B cell (primary cell): ENCODE results near the gene SMIM20. TPM values are rescaled to one million over a fixed set of nuclear protein-coding genes. Genes with fewer than 3 reads are reported as not detected.

Experiments used
- ATAC-seq: fragments of 200-7000 bp; cut with Tn5 transposase; one replicate; pipeline ENCODE4 v1.10.0; 2021; ENCODE audit warnings: low read depth, mild to moderate bottlenecking, moderate number of reproducible peaks, moderate library complexity
- CTCF ChIA-PET: fragments of 350-600 bp; sonication (Branson Sonifier 250); formaldehyde crosslinking; loops from one replicate; lab custom pipeline; 2021; ENCODE audit warnings: antibody characterized with exemption, inconsistent platforms; lab: Charles Lee
- POLR2A ChIA-PET: fragments of 350-600 bp; sonication (Branson Sonifier 250); formaldehyde crosslinking; loops from one replicate; lab custom pipeline; 2021; ENCODE audit warnings: antibody characterized with exemption; lab: Charles Lee
- DNase-seq: peaks from one replicate; pipeline ENCODE4 v3.0.0; 2013
- H2AFZ ChIP-seq: 2 replicates; pipeline ENCODE4 v1.6.1; 2012; ENCODE audit warnings: mild to moderate bottlenecking, low read depth, low read length; ENCODE audit not compliant: insufficient read depth, poor library complexity, severe bottlenecking
- H3K27ac ChIP-seq, 2 donors: 1 replicate in 1 of 2; 2 replicates in 1 of 2; pipeline ENCODE4 v1.5.1; 2012 to 2013; ENCODE audit warnings: low read length in 2 of 2, mild to moderate bottlenecking in 2 of 2, moderate library complexity in 1 of 2
- H3K27me3 ChIP-seq, 4 experiments: fragments of 200-600 bp in 1 of 4; sonication (generic) in 1 of 4; replicated peaks in 1 of 4; 1 replicate in 2 of 4; 2 replicates in 2 of 4; pipeline versions ENCODE4 v1.6.1 to v1.7.0; 2013 to 2016; ENCODE audit warnings: low read length in 3 of 4, mild to moderate bottlenecking in 2 of 4, mixed read lengths in 1 of 4, moderate library complexity in 1 of 4; ENCODE audit not compliant: insufficient read depth in 4 of 4, control insufficient read depth in 3 of 4; ENCODE audit errors: control extremely low read depth in 1 of 4
- H3K36me3 ChIP-seq, 2 experiments: replicated peaks in 1 of 2; 1 replicate in 1 of 2; 2 replicates in 1 of 2; pipeline versions ENCODE4 v1.6.1 to v1.7.1; 2013; ENCODE audit warnings: low read length in 1 of 2; ENCODE audit not compliant: insufficient read depth in 2 of 2, control insufficient read depth in 1 of 2; ENCODE audit errors: control extremely low read depth in 1 of 2, extremely low read depth in 1 of 2
- H3K4me1 ChIP-seq, 2 donors: fragments of 200-600 bp in 1 of 2; sonication (generic) in 1 of 2; 1 replicate in 1 of 2; 2 replicates in 1 of 2; pipeline versions ENCODE4 v1.5.1 to v1.6.1; 2013 to 2017; ENCODE audit warnings: low read length in 2 of 2; ENCODE audit not compliant: control insufficient read depth in 2 of 2, insufficient read depth in 2 of 2
- H3K4me2 ChIP-seq: replicated peaks from 2 replicates; pipeline ENCODE3; 2012; ENCODE audit warnings: mild to moderate bottlenecking, low read depth, low read length; ENCODE audit not compliant: poor library complexity, severe bottlenecking
- H3K4me3 ChIP-seq, 5 experiments: fragments of 200-600 bp in 1 of 5; sonication (generic) in 1 of 5; 1 replicate in 3 of 5; 2 replicates in 2 of 5; pipeline versions ENCODE4 v1.5.1 to v1.7.0; 2011 to 2016; ENCODE audit warnings: low read length in 4 of 5, mild to moderate bottlenecking in 4 of 5, low read depth in 2 of 5, control low read depth in 1 of 5, moderate library complexity in 1 of 5; ENCODE audit not compliant: insufficient read depth in 1 of 5; ENCODE audit errors: control extremely low read depth in 1 of 5, extremely low read depth in 1 of 5
- H3K79me2 ChIP-seq: fragments of 200-600 bp; sonication (generic); one replicate; pipeline ENCODE4 v1.6.0; 2016; ENCODE audit warnings: low read length; ENCODE audit not compliant: control insufficient read depth, insufficient read depth
- H3K9ac ChIP-seq: fragments of 200-600 bp; sonication (generic); 2 replicates; pipeline ENCODE4 v1.6.1; 2017; ENCODE audit warnings: mild to moderate bottlenecking, low read length, moderate library complexity
- H3K9me3 ChIP-seq, 3 donors: one replicate each; pipeline versions ENCODE4 v1.6.1 to v1.7.1; 2013; ENCODE audit warnings: low read length in 2 of 3; ENCODE audit not compliant: control insufficient read depth in 2 of 3, insufficient read depth in 1 of 3; ENCODE audit errors: control extremely low read depth in 1 of 3
- H4K20me1 ChIP-seq: 2 replicates; pipeline ENCODE4 v1.6.0; 2012; ENCODE audit warnings: mild to moderate bottlenecking, low read length; ENCODE audit not compliant: insufficient read depth, control insufficient read depth, poor library complexity, severe bottlenecking
- H3K27ac Mint-ChIP-seq: one replicate; pipeline ENCODE4 v1.8.0; 2021; ENCODE audit warnings: mixed read lengths
- H3K27me3 Mint-ChIP-seq: one replicate; pipeline ENCODE4 v1.8.0; 2021; ENCODE audit warnings: mixed read lengths
- H3K4me1 Mint-ChIP-seq: one replicate; pipeline ENCODE4 v1.8.0; 2021; ENCODE audit warnings: mixed read lengths
- H3K4me3 Mint-ChIP-seq: one replicate; pipeline ENCODE4 v1.8.0; 2021; ENCODE audit warnings: mixed read lengths
- H3K9me3 Mint-ChIP-seq: one replicate; pipeline ENCODE4 v1.8.0; 2022; ENCODE audit warnings: mixed read lengths; ENCODE audit not compliant: insufficient read depth
- EZH2 ChIP-seq: IDR thresholded peaks from 2 replicates; pipeline ENCODE4 v1.6.1; 2012; ENCODE audit warnings: borderline replicate concordance, low read depth, mild to moderate bottlenecking, moderate library complexity, low read length; ENCODE audit not compliant: insufficient read depth, poor library complexity, severe bottlenecking
- WGBS: methylation state at CpG from one replicate; pipeline ENCODE4 v1.1.5; 2013; ENCODE audit warnings: missing lambda C conversion rate; ENCODE audit not compliant: insufficient coverage; 5-methylcytosine and 5-hydroxymethylcytosine counted together
- intact Hi-C: fragments of 100-400 bp; cut with micrococcal nuclease; formaldehyde crosslinking; loops from one replicate; pipeline ENCODE4 v1.10.0; 2022
- polyA plus RNA-seq: library from polyadenylated mRNA; depleted of rRNA; stranded (reverse); fragments of >200 nt; gene quantifications from 2 replicates; pipeline ENCODE4 v1.2.3, GENCODE V29; 2012
- total RNA-seq, 2 donors: library from RNA; stranded (reverse); fragments of 120-200 nt in 1 of 2; gene quantifications; 1 replicate in 1 of 2; 2 replicates in 1 of 2; pipeline versions ENCODE4 v1.2.3 to v1.2.4, GENCODE V29; 2013 to 2022
- TF ChIP-seq, protein P1 (sequence below): fragments of 200-600 bp; IDR thresholded peaks from one replicate; pipeline ENCODE4 v1.8.0; 2022; ENCODE audit warnings: antibody characterized with exemption, mild to moderate bottlenecking

Gene SMIM20
- total and polyA plus RNA-seq, 2 donors (not counting 1 experiment from before 2014, with no cell fraction given) = 12.6 to 20.2 TPM

GRCh38 chr4:25873632-25874129 lies 40.3 kb upstream of the SMIM20 start:
- H3K27ac ChIP-seq = peak overlapping the region; percentile 93 to 94
- peak overlapping the region; percentile 60 for H3K4me2 ChIP-seq
- peak overlapping the region; percentile 91 for H3K27ac Mint-ChIP-seq
- H3K79me2 ChIP-seq = peaks cover 36% of the 10 kb centered on the region
- peak overlapping the region; percentile 16 for H3K9ac ChIP-seq
- peaks cover 98 to 99% of the 10 kb centered on the region in 2 donors for H3K4me1 ChIP-seq
- peak overlapping the region in 1 of 5 experiments; percentile 5 for H3K4me3 ChIP-seq
- no CpG with 5 or more reads among the region's 7 CpGs for WGBS
- ChIA-PET CTCF (interaction anchor here (0.9 to 1.1 kb wide), 2 partner anchors 10 to 32 kb away, joined by 3 to 4 read pairs; no protein-coding TSS in a partner anchor), POLR2A (interaction anchor here (1.2 kb wide), 1 partner anchor 40 kb away, joined by 5 read pairs; no protein-coding TSS in a partner anchor)
- peak overlapping the region; percentile 52 for H3K4me3 Mint-ChIP-seq
- H3K4me1 Mint-ChIP-seq = peaks cover 92% of the 10 kb centered on the region
- H3K9me3 Mint-ChIP-seq = no peaks in the 10 kb centered on the region
- no peak for TF ChIP-seq EZH2
- TF ChIP-seq, protein P1, sequence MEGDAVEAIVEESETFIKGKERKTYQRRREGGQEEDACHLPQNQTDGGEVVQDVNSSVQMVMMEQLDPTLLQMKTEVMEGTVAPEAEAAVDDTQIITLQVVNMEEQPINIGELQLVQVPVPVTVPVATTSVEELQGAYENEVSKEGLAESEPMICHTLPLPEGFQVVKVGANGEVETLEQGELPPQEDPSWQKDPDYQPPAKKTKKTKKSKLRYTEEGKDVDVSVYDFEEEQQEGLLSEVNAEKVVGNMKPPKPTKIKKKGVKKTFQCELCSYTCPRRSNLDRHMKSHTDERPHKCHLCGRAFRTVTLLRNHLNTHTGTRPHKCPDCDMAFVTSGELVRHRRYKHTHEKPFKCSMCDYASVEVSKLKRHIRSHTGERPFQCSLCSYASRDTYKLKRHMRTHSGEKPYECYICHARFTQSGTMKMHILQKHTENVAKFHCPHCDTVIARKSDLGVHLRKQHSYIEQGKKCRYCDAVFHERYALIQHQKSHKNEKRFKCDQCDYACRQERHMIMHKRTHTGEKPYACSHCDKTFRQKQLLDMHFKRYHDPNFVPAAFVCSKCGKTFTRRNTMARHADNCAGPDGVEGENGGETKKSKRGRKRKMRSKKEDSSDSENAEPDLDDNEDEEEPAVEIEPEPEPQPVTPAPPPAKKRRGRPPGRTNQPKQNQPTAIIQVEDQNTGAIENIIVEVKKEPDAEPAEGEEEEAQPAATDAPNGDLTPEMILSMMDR = no peak
- H3K27me3 ChIP-seq = no peaks in the 10 kb centered on the region
- DNase-seq (no peak), ATAC-seq (no peak)
- no peaks in the 10 kb centered on the region for H3K36me3 ChIP-seq
- no peaks in the 10 kb centered on the region for H3K27me3 Mint-ChIP-seq
- H4K20me1 ChIP-seq = no peaks in the 10 kb centered on the region
- H2AFZ ChIP-seq = no peak overlapping the region
- peaks cover 0 to 13% (median 10%) of the 10 kb centered on the region in 3 donors for H3K9me3 ChIP-seq
- intact Hi-C loops = loop anchor here (2.0 to 5.0 kb wide), 2 partner anchors 31 to 1286 kb away; no protein-coding TSS in a partner anchor

DNA sequence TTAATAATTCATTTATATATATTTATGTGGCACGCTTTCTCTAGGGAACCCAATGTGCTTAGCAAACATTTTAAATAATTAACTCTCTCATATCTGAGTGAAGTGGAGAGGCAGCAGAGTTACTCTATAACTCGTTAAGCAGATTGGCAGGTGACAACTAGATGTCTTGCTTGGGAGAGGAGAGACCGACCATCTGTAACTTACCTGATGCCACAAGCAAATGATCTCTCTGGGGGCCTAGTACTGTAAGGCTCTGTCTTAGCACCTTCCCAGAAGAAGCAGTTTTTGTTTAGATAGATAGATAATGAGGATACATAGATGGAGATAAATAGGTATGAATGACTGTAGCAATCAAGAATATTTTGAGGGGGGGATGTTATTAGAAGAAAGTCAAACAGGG lies 39.4 kb upstream of the SMIM20 start:
- peaks cover 0 to 11% (median 6%) of the 10 kb centered on the region in 3 donors for H3K9me3 ChIP-seq
- H3K4me1 ChIP-seq = peaks cover 97 to 99% of the 10 kb centered on the region in 2 donors
- H3K27me3 ChIP-seq = no peaks in the 10 kb centered on the region
- no peaks in the 10 kb centered on the region for H4K20me1 ChIP-seq
- peaks cover 33% of the 10 kb centered on the region for H3K79me2 ChIP-seq
- ATAC-seq (peak; percentile 32), DNase-seq (peak; percentile 68)
- WGBS = no CpG with 5 or more reads among the region's 3 CpGs
- peak overlapping the region; percentile 60 for H3K4me2 ChIP-seq
- peak overlapping the region; percentile 89 for H3K27ac Mint-ChIP-seq
- peaks cover 1% of the 10 kb centered on the region for H3K9me3 Mint-ChIP-seq
- peak overlapping the region; percentile 34 for H3K9ac ChIP-seq
- no peaks in the 10 kb centered on the region for H3K36me3 ChIP-seq
- intact Hi-C loops = loop anchor here (1.0 to 5.0 kb wide), 3 partner anchors 15 to 1287 kb away; no protein-coding TSS in a partner anchor
- H2AFZ ChIP-seq = no peak overlapping the region
- H3K4me3 ChIP-seq = no peak overlapping the region
- H3K4me3 Mint-ChIP-seq = peak overlapping the region; percentile 13
- no peaks in the 10 kb centered on the region for H3K27me3 Mint-ChIP-seq
- TF ChIP-seq, protein P1 = no peak
- no peak for TF ChIP-seq EZH2
- CTCF ChIA-PET = interaction anchor here (1.1 kb wide), 1 partner anchor 33 kb away, joined by 3 read pairs; no protein-coding TSS in a partner anchor
- H3K4me1 Mint-ChIP-seq = peaks cover 90% of the 10 kb centered on the region
- peak overlapping the region; percentile 93 to 94 for H3K27ac ChIP-seq
- POLR2A ChIA-PET = no interaction called here
